HepG2 (cell line): ENCODE results near the gene PIK3CA. TPM values are rescaled to one million over a fixed set of nuclear protein-coding genes. Genes with fewer than 3 reads are reported as not detected.

Experiments used
- ATAC-seq: fragments of 200-7000 bp; cut with Tn5 transposase; 3 replicates; pipeline ENCODE4 v1.9.1; 2020; ENCODE audit warnings: mild to moderate bottlenecking, moderate library complexity
- BruUV-seq: library from RNA; stranded (reverse); fragments of 400-500 nt; replicated peaks from 2 replicates; lab custom pipeline; 2021; lab: Mats Ljungman, UMichigan
- CTCF ChIA-PET: fragments of 300-600 bp; formaldehyde crosslinking; extraction: SDS; loops from one replicate; lab custom pipeline; 2021; ENCODE audit warnings: low total read pairs, inconsistent platforms, low intra/inter-chr PET ratio; lab: Yijun Ruan, JAX
- POLR2A ChIA-PET: fragments of 350-600 bp; sonication (Branson Sonifier 250); formaldehyde crosslinking; loops from one replicate; lab custom pipeline; 2020; ENCODE audit warnings: antibody characterized with exemption, inconsistent platforms; lab: Yijun Ruan, JAX
- DNase-seq: peaks from one replicate; pipeline ENCODE4 v3.0.0-alpha.2; 2015; ENCODE audit warnings: low spot score
- FAIRE-seq: peaks from 3 replicates; lab custom pipeline; 2011; peaks lifted over from hg19 to GRCh38; lab: Jason Lieb, UNC
- H2AFZ ChIP-seq: one replicate; pipeline ENCODE4 v1.6.1; 2011; ENCODE audit warnings: low read length, inconsistent platforms
- H3K27ac ChIP-seq: fragments of 300-600 bp; 3 replicates; pipeline ENCODE4 v1.8.0; 2011; ENCODE audit warnings: mixed run types, mild to moderate bottlenecking, mixed read lengths, low read length, inconsistent platforms; ENCODE audit not compliant: insufficient read depth; ENCODE audit errors: extremely low read length
- H3K27me3 ChIP-seq, 2 experiments: fragments of 200-600 bp in 1 of 2; 2 replicates in 1 of 2; 3 replicates in 1 of 2; pipeline versions ENCODE4 v1.6.0 to v1.8.0; 2011; ENCODE audit warnings: low read length in 2 of 2, mild to moderate bottlenecking in 2 of 2, moderate library complexity in 2 of 2, inconsistent platforms in 1 of 2; ENCODE audit not compliant: insufficient read depth in 2 of 2, control insufficient read depth in 1 of 2
- H3K36me3 ChIP-seq, 2 experiments: fragments of 200-600 bp in 1 of 2; replicated peaks in 1 of 2; 2 replicates in 1 of 2; 3 replicates in 1 of 2; pipeline versions ENCODE4 v1.5.1 to v1.8.0; 2011; ENCODE audit warnings: low read length in 2 of 2, inconsistent platforms in 1 of 2; ENCODE audit not compliant: insufficient read depth in 2 of 2, control insufficient read depth in 1 of 2
- H3K4me1 ChIP-seq: 2 replicates; pipeline ENCODE4 v1.5.1; 2012; ENCODE audit warnings: low read length, inconsistent platforms; ENCODE audit not compliant: insufficient read depth
- H3K4me2 ChIP-seq: 2 replicates; pipeline ENCODE4 v1.6.0; 2011; ENCODE audit warnings: low read depth, low read length, inconsistent platforms
- H3K4me3 ChIP-seq, 3 experiments: fragments of 200-600 bp in 1 of 3; sonication (generic), shearing (Covaris generic) in 1 of 3; replicated peaks in 1 of 3; 2 replicates each; pipeline ENCODE4 v1.5.1; 2011 to 2016; ENCODE audit warnings: low read length in 3 of 3, inconsistent platforms in 2 of 3, low read depth in 2 of 3, mild to moderate bottlenecking in 2 of 3, control low read depth in 1 of 3, mixed read lengths in 1 of 3; ENCODE audit not compliant: insufficient read depth in 1 of 3
- H3K79me2 ChIP-seq: one replicate; pipeline ENCODE4 v1.6.1; 2011; ENCODE audit warnings: low read length, inconsistent platforms; ENCODE audit not compliant: insufficient read depth
- H3K9ac ChIP-seq: 2 replicates; pipeline ENCODE4 v1.6.0; 2011; ENCODE audit warnings: mild to moderate bottlenecking, low read depth, low read length, inconsistent platforms; ENCODE audit not compliant: insufficient read depth
- H3K9me3 ChIP-seq: 2 replicates; pipeline ENCODE4 v1.5.1; 2012; ENCODE audit warnings: mild to moderate bottlenecking, low read length
- H4K20me1 ChIP-seq: 2 replicates; pipeline ENCODE4 v1.6.0; 2011; ENCODE audit warnings: inconsistent platforms, mild to moderate bottlenecking, low read length, moderate library complexity; ENCODE audit not compliant: insufficient read depth
- CEBPZ ChIP-seq: IDR thresholded peaks from 2 replicates; pipeline ENCODE4 v1.6.1; 2012; ENCODE audit warnings: low read length, improper control_type of control experiment
- KIAA2018 ChIP-seq: sonication (generic); formaldehyde crosslinking; IDR thresholded peaks from 2 replicates; pipeline ENCODE4 v1.5.0; 2020; ENCODE audit warnings: mild to moderate bottlenecking, missing genetic modification reagents, borderline replicate concordance
- MTA1 ChIP-seq: sonication (generic); formaldehyde crosslinking; IDR thresholded peaks from 2 replicates; pipeline ENCODE4 v1.4.0; 2020; ENCODE audit warnings: missing genetic modification reagents, mild to moderate bottlenecking, borderline replicate concordance
- THAP9 ChIP-seq: sonication (generic); formaldehyde crosslinking; IDR thresholded peaks from 2 replicates; pipeline ENCODE4; 2020; ENCODE audit warnings: missing genetic modification reagents, mild to moderate bottlenecking, borderline replicate concordance
- ZNF121 ChIP-seq: sonication (generic); formaldehyde crosslinking; IDR thresholded peaks from 2 replicates; pipeline ENCODE4 v1.5.0; 2020; ENCODE audit warnings: mild to moderate bottlenecking, missing genetic modification reagents
- ZNF510 ChIP-seq: sonication (generic); formaldehyde crosslinking; IDR thresholded peaks from 2 replicates; pipeline ENCODE4 v1.4.0; 2020; ENCODE audit warnings: low read depth, mild to moderate bottlenecking, missing genetic modification reagents
- ZNF597 ChIP-seq: sonication (generic); formaldehyde crosslinking; IDR thresholded peaks from 2 replicates; pipeline ENCODE4 v1.5.0; 2020; ENCODE audit warnings: missing genetic modification reagents
- ZNF644 ChIP-seq: IDR thresholded peaks from 2 replicates; pipeline ENCODE4 v1.6.1; 2016; ENCODE audit warnings: low read depth
- ZNF772 ChIP-seq: sonication (generic); formaldehyde crosslinking; IDR thresholded peaks from 2 replicates; pipeline ENCODE4 v1.5.0; 2020; ENCODE audit warnings: mild to moderate bottlenecking, missing genetic modification reagents
- WGBS: methylation state at CpG from one replicate; pipeline ENCODE4 v1.1.6; 2017; ENCODE audit warnings: low lambda C conversion rate; 5-methylcytosine and 5-hydroxymethylcytosine counted together
- in situ Hi-C: cut with HindIII; loops from 2 replicates; pipeline ENCODE4 v1.10.0; 2017; ENCODE audit warnings: low pct_unique_long_range_greater_than_20kb; ENCODE audit not compliant: extremely low pct_ligation_motif_present
- intact Hi-C: fragments of 100-400 bp; cut with micrococcal nuclease; formaldehyde crosslinking; loops from one replicate; pipeline ENCODE4 v1.10.0; 2022; ENCODE audit not compliant: unreplicated experiment
- polyA plus RNA-seq, 8 experiments: library from polyadenylated mRNA; depleted of rRNA in 3 of 8; stranded (reverse) in 7 of 8; unstranded in 1 of 8; fragments of >200 nt; fragmentation: Illumina TruSeq in 4 of 8; extraction: Trizol in 4 of 8; gene quantifications; 2 replicates each; pipeline versions ENCODE4 v1.2.1 to v1.2.3, GENCODE V29; 2011 to 2016; ENCODE audit warnings: low read depth in 4 of 8, missing spikeins in 1 of 8, mixed read lengths in 1 of 8; ENCODE audit not compliant: insufficient read depth in 1 of 8
- total RNA-seq, 5 experiments: library from RNA; depleted of rRNA; stranded (reverse); fragments of >200 nt; fragmentation: Illumina TruSeq; extraction: Trizol; gene quantifications; 2 replicates each; pipeline ENCODE4 v1.2.3, GENCODE V29; 2016; ENCODE audit warnings: low read depth in 1 of 5

PIK3CA gene
- total and polyA plus RNA-seq, 2 of the 13 experiments (the other 11 are each of a cell fraction or from before 2014, with no cell fraction given): 5.7 to 11.4 TPM

- CTCF ChIA-PET: no interaction called here
- Histone ChIP-seq H3K27ac (no peak overlapping the region), H3K9ac (no peak overlapping the region), H3K4me3 (peak overlapping the region in 2 of 3 experiments; percentile 30 to 46; a peak in 2 of 6 replicates), H3K4me2 (peak overlapping the region; percentile 54), H3K27me3 (no peaks in the 10 kb centered on the region), H2AFZ (no peak overlapping the region), H3K36me3 (no peaks in the 10 kb centered on the region), H3K4me1 (peaks cover 70% of the 10 kb centered on the region), H4K20me1 (no peaks in the 10 kb centered on the region), H3K79me2 (peaks cover 9% of the 10 kb centered on the region), H3K9me3 (no peaks in the 10 kb centered on the region)
- no peak for ATAC-seq
- in situ Hi-C loops (no loop called here), intact Hi-C loops (no loop called here)
- no peak for DNase-seq
- POLR2A ChIA-PET: no interaction called here
- WGBS: 93% methylated on average over 2 of the region's 2 CpGs
- no peak for FAIRE-seq
- BruUV-seq: no TSS peak
- TF ChIP-seq ZNF510 (CRISPR knock-in tag) (no peak), ZNF772 (CRISPR knock-in tag) (no peak), CEBPZ (no peak), KIAA2018 (CRISPR knock-in tag) (no peak), ZNF644 (no peak), THAP9 (CRISPR knock-in tag) (no peak), ZNF597 (CRISPR knock-in tag) (no peak), MTA1 (CRISPR knock-in tag) (no peak), ZNF121 (CRISPR knock-in tag) (peak; percentile 83)
Observed at GRCh38 chr3:179256813-179257212, 108.7 kb downstream of the PIK3CA start.
